Small intestine (tissue), 7 donors: Measurements from ENCODE around the gene FAM76A. TPM values are rescaled to one million over a fixed set of nuclear protein-coding genes. Genes with fewer than 3 reads are reported as not detected.
A peak's percentile ranks its signal among the peaks of the same experiment; 100 is the strongest.
"Not testable (repeated sequence)": the region's sequence is repeated elsewhere in the genome, so short reads cannot be mapped to it uniquely, and the experiment has no call there.

ENCODE experiments used
- DNase-seq, 2 donors: peaks; one replicate each; pipeline versions ENCODE4 v3.0.0 to v3.0.0-alpha.2; 2013
- FAIRE-seq: peaks from 2 replicates; lab custom pipeline; 2012; peaks lifted over from hg19 to GRCh38; lab: Jason Lieb, UNC
- H3K27ac ChIP-seq, 3 donors: one replicate each; pipeline ENCODE4 v1.5.1; 2013; ENCODE audit warnings: low read length in 2 of 3, mild to moderate bottlenecking in 2 of 3, control low read depth in 1 of 3, inconsistent platforms in 1 of 3, low read depth in 1 of 3, moderate library complexity in 1 of 3
- H3K27me3 ChIP-seq, 3 donors: one replicate each; pipeline ENCODE4 v1.6.1; 2013; ENCODE audit warnings: low read length in 3 of 3, inconsistent platforms in 1 of 3; ENCODE audit not compliant: control insufficient read depth in 3 of 3, insufficient read depth in 3 of 3
- H3K36me3 ChIP-seq, 3 donors: one replicate each; pipeline ENCODE4 v1.6.1; 2013; ENCODE audit warnings: low read length in 3 of 3, inconsistent platforms in 1 of 3, low read depth in 1 of 3, mild to moderate bottlenecking in 1 of 3, moderate library complexity in 1 of 3; ENCODE audit not compliant: control insufficient read depth in 3 of 3, insufficient read depth in 2 of 3
- H3K4me1 ChIP-seq, 3 donors: one replicate each; pipeline ENCODE4 v1.6.1; 2013; ENCODE audit warnings: low read length in 2 of 3, inconsistent platforms in 1 of 3, low read depth in 1 of 3, mild to moderate bottlenecking in 1 of 3, moderate library complexity in 1 of 3; ENCODE audit not compliant: control insufficient read depth in 3 of 3, insufficient read depth in 2 of 3
- H3K4me3 ChIP-seq, 3 donors: one replicate each; pipeline ENCODE4 v1.5.1; 2013; ENCODE audit warnings: low read length in 3 of 3, control low read depth in 1 of 3, inconsistent platforms in 1 of 3, low read depth in 1 of 3, mild to moderate bottlenecking in 1 of 3, moderate library complexity in 1 of 3
- H3K9me3 ChIP-seq, 2 donors: one replicate each; pipeline ENCODE4 v1.6.1; 2013; ENCODE audit warnings: low read depth in 1 of 2, low read length in 1 of 2; ENCODE audit not compliant: control insufficient read depth in 2 of 2, insufficient read depth in 1 of 2
- WGBS, 3 donors: extraction: QIAGEN DNeasy Blood & Tissue Kit; methylation state at CpG; one replicate each; pipeline ENCODE4 v1.1.7; 2013; 5-methylcytosine and 5-hydroxymethylcytosine counted together
- polyA plus RNA-seq, 4 donors: library from polyadenylated mRNA; stranded (reverse) in 3 of 4; unstranded in 1 of 4; fragments of 200-250 nt in 3 of 4; fragments of 120-200 nt in 1 of 4; gene quantifications; one replicate each; pipeline versions ENCODE4 v1.2.1 to v1.2.3, GENCODE V29; 2013
- donor health status: healthy with polysubstance abuse.
- donor health status: control.
- donor health status: control.
- donor health status: Bipolar disorder and iron deficiency.
- donor health status: healthy.

Gene FAM76A
- polyA plus RNA-seq, 4 donors, result 3.5 to 8.3 (median 4.1) TPM

DNA sequence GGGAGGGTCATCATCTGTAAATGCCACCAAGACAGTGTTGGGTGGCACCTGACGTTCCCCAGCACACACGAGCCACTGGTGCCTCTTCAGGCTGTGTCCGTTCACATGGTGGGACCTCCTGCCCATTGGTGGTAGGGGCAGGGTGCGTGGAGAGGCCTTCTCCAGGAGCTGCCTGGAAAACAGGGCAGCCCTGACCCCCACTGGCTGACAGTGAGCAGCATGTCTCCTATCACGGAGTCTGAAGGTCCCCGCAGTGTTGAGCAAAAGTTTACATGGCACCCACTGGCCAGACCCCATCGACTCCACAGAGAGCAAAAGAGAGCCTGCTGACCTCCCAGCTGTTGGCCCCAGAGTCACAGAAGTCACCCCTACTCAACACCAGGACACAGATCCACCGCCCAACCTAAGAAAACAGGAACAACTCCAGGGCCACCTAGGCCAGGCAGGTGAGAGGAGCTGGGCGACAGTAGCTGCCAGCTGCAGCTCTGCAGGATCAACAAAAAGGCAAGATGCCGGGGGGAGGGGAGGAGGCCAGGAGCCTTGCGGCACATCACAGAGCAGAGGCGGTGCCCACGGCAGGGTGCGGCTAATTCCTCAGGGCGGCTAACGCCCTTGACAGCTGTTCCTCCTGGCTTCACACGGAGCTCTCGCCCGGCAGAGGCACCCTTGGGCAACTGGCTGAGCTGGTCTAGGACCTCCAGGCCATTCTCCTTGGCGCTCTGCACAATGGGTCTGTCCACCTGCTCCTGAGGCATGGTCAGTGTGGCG, 39.4 kb upstream of the FAM76A start:
- Histone ChIP-seq H3K27ac (peak overlapping the region in 2 of 3 donors; percentile 41 to 48), H3K4me3 (no peak overlapping the region), H3K9me3 (peaks cover 0 to 12% of the 10 kb centered on the region in 2 donors), H3K36me3 (no peaks in the 10 kb centered on the region), H3K27me3 (no peaks in the 10 kb centered on the region), H3K4me1 (peaks cover 0 to 11% (median 0%) of the 10 kb centered on the region in 3 donors)
- FAIRE-seq, result no peak
- 21 to 58% (median 40%) methylated on average over 21 of the region's 21 CpGs for WGBS, 3 donors
- DNase-seq, result peak; percentile 87

- FAIRE-seq, result no peak
- no peaks in the 10 kb centered on the region for H3K27me3 ChIP-seq
- peaks cover 0 to 2% of the 10 kb centered on the region in 2 donors for H3K9me3 ChIP-seq
- 92 to 94% (median 93%) methylated on average over 5 of the region's 5 CpGs for WGBS, 3 donors
- H3K4me1 ChIP-seq, result peaks cover 0 to 11% (median 0%) of the 10 kb centered on the region in 3 donors
- H3K4me3 ChIP-seq, result no peak overlapping the region
- no peaks in the 10 kb centered on the region for H3K36me3 ChIP-seq
- no peak for DNase-seq
- H3K27ac ChIP-seq, result no peak overlapping the region
Observed at GRCh38 chr1:27687906-27688305, 37.9 kb upstream of the FAM76A start.

- Histone ChIP-seq H3K27me3 (no peaks in the 10 kb centered on the region), H3K4me1 (peaks cover 0 to 11% (median 0%) of the 10 kb centered on the region in 3 donors), H3K4me3 (no peak overlapping the region), H3K36me3 (no peaks in the 10 kb centered on the region), H3K9me3 (no peaks in the 10 kb centered on the region), H3K27ac (peak overlapping the region in 1 of 3 donors; percentile 25)
- no peak for DNase-seq
- no peak for FAIRE-seq
- 53 to 81% (median 65%) methylated on average over 4 of the region's 4 CpGs for WGBS, 3 donors
Observed at GRCh38 chr1:27689423-27690173, 36.2 kb upstream of the FAM76A start.

GRCh38 chr1:27690183-27690582, 35.6 kb upstream of the FAM76A start:
- peaks cover 0 to 11% (median 0%) of the 10 kb centered on the region in 3 donors for H3K4me1 ChIP-seq
- FAIRE-seq (no peak), DNase-seq (no peak)
- H3K4me3 ChIP-seq, result no peak overlapping the region
- H3K27ac ChIP-seq, result no peak overlapping the region
- WGBS, 3 donors, result 51 to 60% (median 57%) methylated on average over 2 of the region's 2 CpGs
- H3K36me3 ChIP-seq, result no peaks in the 10 kb centered on the region
- no peaks in the 10 kb centered on the region for H3K9me3 ChIP-seq
- H3K27me3 ChIP-seq, result no peaks in the 10 kb centered on the region

DNA sequence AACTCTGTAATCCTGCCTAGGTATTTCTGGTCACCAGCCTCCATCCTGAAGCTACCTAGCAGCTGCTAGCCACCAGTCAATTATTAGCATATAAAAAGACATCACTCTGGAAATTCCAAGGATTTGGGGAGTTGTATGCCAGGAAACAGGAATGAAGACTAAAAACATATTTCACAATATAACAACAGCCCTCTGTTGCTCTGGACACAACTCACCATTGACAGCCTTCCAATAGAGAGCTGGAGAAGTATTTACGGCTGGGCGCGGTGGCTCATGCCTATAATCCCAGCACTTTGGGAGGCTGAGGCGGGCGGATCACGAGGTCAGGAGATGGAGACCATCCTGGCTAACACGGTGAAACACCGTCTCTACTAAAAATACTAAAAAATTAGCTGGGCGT, 28.9 kb upstream of the FAM76A start:
- not testable (repeated sequence) for H3K36me3 ChIP-seq, H3K27me3 ChIP-seq, H3K9me3 ChIP-seq, H3K4me1 ChIP-seq, H3K27ac ChIP-seq, FAIRE-seq, DNase-seq, H3K4me3 ChIP-seq
- 29 to 64% (median 42%) methylated on average over 9 of the region's 9 CpGs for WGBS, 3 donors

GRCh38 chr1:27704958-27705357, 20.8 kb upstream of the FAM76A start:
- FAIRE-seq, result no peak
- WGBS, 3 donors, result 74 to 84% (median 78%) methylated on average over 4 of the region's 4 CpGs
- Histone ChIP-seq H3K27ac (no peak overlapping the region), H3K4me3 (no peak overlapping the region), H3K27me3 (no peaks in the 10 kb centered on the region), H3K4me1 (no peaks in the 10 kb centered on the region), H3K9me3 (peaks cover 0 to 14% of the 10 kb centered on the region in 2 donors), H3K36me3 (no peaks in the 10 kb centered on the region)
- DNase-seq, result no peak

DNA sequence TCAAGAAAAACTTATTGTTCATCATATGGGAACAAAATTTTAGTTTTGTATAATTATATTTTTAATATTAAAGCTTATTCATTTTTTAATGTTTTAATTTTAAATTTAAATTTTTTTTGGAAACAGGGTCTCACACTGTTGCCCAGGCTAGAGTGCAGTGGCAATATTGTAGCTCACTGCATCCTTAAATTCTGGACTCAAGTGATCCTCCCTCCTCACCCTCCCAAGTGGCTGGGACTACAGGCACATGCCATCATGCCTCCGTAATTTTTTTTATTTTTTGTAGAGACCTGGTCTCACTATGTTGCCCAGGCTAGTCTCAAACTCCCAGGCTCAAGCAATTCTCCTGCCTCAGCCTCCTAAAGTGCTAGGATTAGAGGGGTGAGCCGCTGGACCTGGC, 20.2 kb upstream of the FAM76A start:
- Histone ChIP-seq H3K4me1 (no peaks in the 10 kb centered on the region), H3K4me3 (no peak overlapping the region), H3K27me3 (no peaks in the 10 kb centered on the region), H3K27ac (no peak overlapping the region), H3K9me3 (peaks cover 0 to 14% of the 10 kb centered on the region in 2 donors), H3K36me3 (no peaks in the 10 kb centered on the region)
- no peak for FAIRE-seq
- WGBS, 3 donors, result 74 to 79% (median 75%) methylated on average over 2 of the region's 2 CpGs
- DNase-seq, result no peak

GRCh38 chr1:27710574-27710973, 15.2 kb upstream of the FAM76A start:
- Histone ChIP-seq H3K36me3 (no peaks in the 10 kb centered on the region), H3K4me1 (peaks cover 0 to 2% (median 0%) of the 10 kb centered on the region in 3 donors), H3K27me3 (no peaks in the 10 kb centered on the region), H3K9me3 (no peaks in the 10 kb centered on the region), H3K4me3 (no peak overlapping the region), H3K27ac (no peak overlapping the region)
- no peak for DNase-seq
- FAIRE-seq, result no peak
- WGBS, 3 donors, result 95 to 100% (median 96%) methylated on average over 2 of the region's 2 CpGs
